Measurements from ENCODE around the gene PIWIL1.

- TF ChIP-seq CTCF (IDR thresholded peaks at IDR 0.05; ENCODE audit: borderline replicate concordance, extremely low read depth, low read length, poor library complexity, severe bottlenecking) (no peak), EZH2 (IDR thresholded peaks at IDR 0.05; ENCODE audit: borderline replicate concordance, low read depth, low read length, severe bottlenecking) (no peak)
Measured at GRCh38 chr12:130288206-130288605, 49.5 kb upstream of the PIWIL1 start.
